Activated CD4-positive, alpha-beta T cell treated with anti-CD3 and anti-CD28 coated beads, Interleukin-2, amount 10 ng/mL, durations not matched to agents 7 days and 5 days (primary cell): Measurements from ENCODE around the gene USP6. TPM values are rescaled to one million over a fixed set of nuclear protein-coding genes. Genes with fewer than 3 reads are reported as not detected.
"Not testable (repeated sequence)": the region's sequence is repeated elsewhere in the genome, so short reads cannot be mapped to it uniquely, and the experiment has no call there.

ENCODE experiments used
- CTCF ChIA-PET: fragments of 350-600 bp; sonication (Branson Sonifier 250); formaldehyde crosslinking; loops from one replicate; lab custom pipeline; 2021; ENCODE audit warnings: antibody characterized with exemption; lab: Charles Lee
- POLR2A ChIA-PET: fragments of 350-600 bp; sonication (Branson Sonifier 250); formaldehyde crosslinking; loops from one replicate; lab custom pipeline; 2021; ENCODE audit warnings: antibody characterized with exemption; lab: Charles Lee
- DNase-seq: peaks from one replicate; pipeline ENCODE4 v3.0.0-alpha.2; 2020
- H3K27ac Mint-ChIP-seq: one replicate; pipeline ENCODE4 v1.8.0; 2021; ENCODE audit warnings: mild to moderate bottlenecking, moderate library complexity, mixed read lengths
- H3K27me3 Mint-ChIP-seq: one replicate; pipeline ENCODE4 v1.8.0; 2021; ENCODE audit warnings: mixed read lengths
- H3K36me3 Mint-ChIP-seq: one replicate; pipeline ENCODE4 v1.8.0; 2021; ENCODE audit warnings: low read depth, mixed read lengths
- H3K4me1 Mint-ChIP-seq: one replicate; pipeline ENCODE4 v1.8.0; 2021; ENCODE audit warnings: mixed read lengths
- H3K4me3 Mint-ChIP-seq: one replicate; pipeline ENCODE4 v1.8.0; 2021; ENCODE audit warnings: mild to moderate bottlenecking, moderate library complexity, mixed read lengths
- H3K9me3 Mint-ChIP-seq: one replicate; pipeline ENCODE4 v1.8.0; 2021; ENCODE audit warnings: mixed read lengths
- total RNA-seq, 2 experiments: library from RNA; stranded (reverse); gene quantifications; one replicate each; pipeline ENCODE4 v1.2.3, GENCODE V29; 2021

The USP6 gene
- total RNA-seq, 2 experiments from 2014 or later = 0.05 to 0.06 TPM

GRCh38 chr17:5124125-5124760 is 8.4 kb downstream of the USP6 start:
- H3K9me3 Mint-ChIP-seq, H3K4me1 Mint-ChIP-seq, POLR2A ChIA-PET, DNase-seq, H3K27ac Mint-ChIP-seq, CTCF ChIA-PET, H3K36me3 Mint-ChIP-seq, H3K4me3 Mint-ChIP-seq: not testable (repeated sequence)
- peaks cover 30% of the 10 kb centered on the region for H3K27me3 Mint-ChIP-seq

GRCh38 chr17:5124896-5125295 is 9.1 kb downstream of the USP6 start:
- H3K27ac Mint-ChIP-seq, CTCF ChIA-PET, H3K9me3 Mint-ChIP-seq, H3K4me1 Mint-ChIP-seq, POLR2A ChIA-PET, DNase-seq, H3K36me3 Mint-ChIP-seq, H3K4me3 Mint-ChIP-seq: not testable (repeated sequence)
- H3K27me3 Mint-ChIP-seq = peaks cover 30% of the 10 kb centered on the region

DNA sequence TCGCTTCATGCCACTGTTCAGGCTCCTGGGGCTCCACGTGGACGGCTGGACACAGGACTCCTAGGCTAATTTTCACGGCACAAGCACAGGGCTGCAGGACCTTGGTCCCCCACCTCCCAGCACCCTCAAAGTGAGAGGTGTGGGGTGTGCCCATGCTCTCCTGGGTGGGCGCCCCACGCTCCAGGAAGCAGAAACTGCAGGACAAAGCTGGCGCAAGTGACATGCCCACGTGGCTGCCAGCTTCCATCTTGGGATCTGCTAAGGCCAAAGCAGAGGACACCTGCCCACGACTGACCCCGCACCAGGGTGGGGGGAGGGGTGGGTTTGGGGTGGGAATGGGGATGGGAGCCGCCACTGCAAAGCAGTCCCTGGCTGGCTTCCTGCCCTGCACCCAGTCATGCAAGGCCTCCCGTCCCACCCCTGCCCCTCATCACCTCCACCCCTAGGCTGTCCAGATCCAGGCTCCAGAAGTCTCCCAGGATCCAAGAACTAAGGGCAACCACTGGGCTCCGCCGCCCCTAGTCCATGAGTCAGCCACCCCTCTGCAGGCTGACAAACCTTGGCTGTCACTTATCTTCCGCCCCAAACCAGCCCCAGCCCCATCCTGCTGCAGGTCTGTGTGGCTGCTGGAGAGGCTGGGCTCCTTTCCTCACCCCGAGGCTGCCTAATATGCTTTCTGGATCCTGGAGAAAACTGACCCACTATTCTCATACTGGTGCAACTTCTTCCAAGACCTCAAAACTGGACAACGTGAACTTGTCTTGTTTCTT is 11.1 kb downstream of the USP6 start:
- Mint-ChIP-seq H3K9me3 (no peaks in the 10 kb centered on the region), H3K4me1 (peaks cover 2% of the 10 kb centered on the region), H3K36me3 (no peaks in the 10 kb centered on the region), H3K27ac (no peak overlapping the region), H3K27me3 (peaks cover 21% of the 10 kb centered on the region), H3K4me3 (no peak overlapping the region)
- ChIA-PET POLR2A (no interaction called here), CTCF (interaction anchor here (0.6 kb wide), 1 partner anchor 59 kb away, joined by 4 read pairs; no protein-coding TSS in a partner anchor)
- peak; percentile 4 for DNase-seq

GRCh38 chr17:5127910-5128309 is 12.1 kb downstream of the USP6 start:
- Mint-ChIP-seq H3K4me3 (no peak overlapping the region), H3K4me1 (no peaks in the 10 kb centered on the region), H3K27me3 (peaks cover 15% of the 10 kb centered on the region), H3K36me3 (no peaks in the 10 kb centered on the region), H3K9me3 (no peaks in the 10 kb centered on the region), H3K27ac (no peak overlapping the region)
- POLR2A ChIA-PET = no interaction called here
- CTCF ChIA-PET = interaction anchor here (1.4 kb wide), 1 partner anchor 11 kb away, joined by 3 read pairs; the partner anchor contains the start of gene USP6
- DNase-seq = peak; percentile 1

GRCh38 chr17:5128387-5128786 is 12.6 kb downstream of the USP6 start:
- H3K4me1 Mint-ChIP-seq, POLR2A ChIA-PET: not testable (repeated sequence)

DNA sequence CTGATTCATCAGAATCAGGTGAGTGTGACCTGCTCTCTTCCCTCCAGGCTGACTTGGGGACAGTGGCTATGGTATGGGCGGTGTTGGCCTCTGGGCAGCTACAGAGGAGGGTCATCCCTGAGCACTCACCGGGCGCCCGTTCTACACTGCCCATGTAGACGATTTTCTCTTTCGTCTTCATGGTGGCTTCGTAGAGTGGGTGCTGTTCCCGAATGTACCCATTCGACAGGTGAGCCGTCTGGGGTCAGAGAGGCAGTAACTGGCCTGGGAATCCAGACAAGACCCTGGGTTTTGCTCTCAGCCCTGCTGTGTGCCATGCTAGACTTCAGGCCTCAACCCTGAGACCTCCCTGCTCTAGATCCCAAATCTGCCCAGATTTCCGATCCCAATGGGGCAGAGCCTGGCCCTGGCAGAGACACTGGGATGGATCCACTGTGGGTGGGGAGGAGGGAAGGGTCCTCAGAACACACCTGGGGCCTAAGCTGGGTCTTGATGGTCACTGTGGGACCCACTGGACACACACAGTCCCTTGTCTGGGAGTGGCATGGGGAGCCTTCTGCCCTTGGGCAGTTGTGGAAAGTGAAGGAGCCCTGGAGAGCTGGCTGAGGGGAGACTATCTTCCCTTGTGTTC is 13.2 kb downstream of the USP6 start:
- Mint-ChIP-seq H3K27ac (no peak overlapping the region), H3K27me3 (peaks cover 9% of the 10 kb centered on the region), H3K4me1 (no peaks in the 10 kb centered on the region), H3K36me3 (no peaks in the 10 kb centered on the region), H3K4me3 (no peak overlapping the region), H3K9me3 (no peaks in the 10 kb centered on the region)
- ChIA-PET CTCF (interaction anchor here (1.4 kb wide), 1 partner anchor 13 kb away, joined by 3 read pairs; the partner anchor contains the start of gene USP6), POLR2A (no interaction called here)
- peak; percentile 2 for DNase-seq

More at GRCh38 chr17:5128387-5128786, 12.6 kb downstream of the USP6 start:
- H3K4me3 Mint-ChIP-seq, H3K27ac Mint-ChIP-seq, DNase-seq, H3K9me3 Mint-ChIP-seq, H3K36me3 Mint-ChIP-seq: not testable (repeated sequence)
- peaks cover 15% of the 10 kb centered on the region for H3K27me3 Mint-ChIP-seq
- CTCF ChIA-PET = interaction anchor here (1.4 kb wide), 1 partner anchor 12 kb away, joined by 3 read pairs; the partner anchor contains the start of gene USP6

DNA sequence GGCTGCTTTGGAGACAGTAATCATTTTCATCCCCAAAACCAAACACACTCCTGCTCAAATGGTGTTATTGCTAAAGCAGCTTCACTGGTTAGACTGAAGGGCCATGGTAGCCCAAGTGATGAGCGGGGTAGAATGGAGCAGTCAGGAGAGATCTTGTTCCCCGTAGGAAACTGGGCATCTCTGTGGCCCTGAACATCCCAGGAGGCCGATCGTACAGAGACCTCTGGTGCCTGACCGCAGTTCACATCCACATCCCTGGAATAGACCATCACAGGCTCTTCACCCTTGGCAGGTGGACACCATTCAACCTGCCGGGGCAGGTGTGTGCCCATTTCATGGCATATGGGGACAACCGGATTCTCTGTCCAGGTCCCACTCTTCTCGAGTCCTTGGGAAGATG is 13.9 kb downstream of the USP6 start:
- H3K27ac Mint-ChIP-seq, POLR2A ChIA-PET, H3K9me3 Mint-ChIP-seq: not testable (repeated sequence)

DNA sequence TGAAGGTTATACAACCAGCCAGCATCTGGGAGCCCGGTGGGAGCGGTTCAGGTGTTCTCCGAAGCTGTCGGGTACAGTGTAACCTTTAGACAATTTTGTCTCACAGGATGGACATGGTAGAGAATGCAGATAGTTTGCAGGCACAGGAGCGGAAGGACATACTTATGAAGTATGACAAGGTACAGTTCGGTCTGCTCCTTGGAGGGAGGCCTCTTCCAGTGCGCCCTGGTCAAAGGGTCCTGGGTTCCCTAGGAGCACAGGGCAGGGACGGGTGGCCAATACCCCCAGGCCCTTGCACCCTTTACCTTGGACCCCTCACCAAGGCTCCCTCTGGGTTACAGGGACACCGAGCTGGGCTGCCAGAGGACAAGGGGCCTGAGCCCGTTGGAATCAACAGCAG is 14.4 kb downstream of the USP6 start:
- H3K9me3 Mint-ChIP-seq, H3K36me3 Mint-ChIP-seq, POLR2A ChIA-PET, CTCF ChIA-PET, H3K4me1 Mint-ChIP-seq, H3K27ac Mint-ChIP-seq, H3K27me3 Mint-ChIP-seq, H3K4me3 Mint-ChIP-seq: not testable (repeated sequence)
- DNase-seq = peak; percentile 1

More for the DNA sequence above, 13.9 kb downstream of the USP6 start:
- DNase-seq = peak; percentile 3
- H3K4me1 Mint-ChIP-seq, H3K36me3 Mint-ChIP-seq, H3K4me3 Mint-ChIP-seq, CTCF ChIA-PET, H3K27me3 Mint-ChIP-seq: not testable (repeated sequence)

GRCh38 chr17:5130687-5131086 is 14.9 kb downstream of the USP6 start:
- H3K9me3 Mint-ChIP-seq, CTCF ChIA-PET: not testable (repeated sequence)

DNA sequence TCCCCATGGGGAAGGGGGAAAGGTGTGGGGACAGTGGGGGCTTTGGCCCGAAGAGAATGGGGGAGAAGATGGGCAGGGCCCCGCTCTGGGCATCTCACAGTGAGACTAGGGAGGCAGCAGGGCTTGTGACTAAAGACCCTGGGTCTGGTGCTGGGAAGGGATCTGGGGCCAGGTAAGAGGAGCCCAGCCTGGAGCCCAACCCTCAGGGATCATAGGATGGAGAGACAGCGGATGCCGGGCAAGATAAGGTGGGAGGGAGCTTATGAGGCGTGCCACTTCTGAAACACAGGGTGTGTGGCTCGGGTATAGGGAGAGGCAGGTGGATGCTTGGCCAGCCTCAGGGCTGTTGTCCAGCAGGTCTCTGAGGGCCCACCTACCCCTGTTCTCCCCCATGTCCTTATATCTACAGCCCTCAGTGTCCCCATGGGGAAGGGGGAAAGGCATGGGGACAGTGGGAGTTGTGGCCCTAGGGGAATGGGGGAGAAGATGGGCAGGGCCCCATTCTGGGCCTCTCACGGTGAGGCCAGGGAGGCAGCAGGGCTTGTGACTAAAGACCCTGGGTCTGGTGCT is 15.4 kb downstream of the USP6 start:
- H3K9me3 Mint-ChIP-seq = no peaks in the 10 kb centered on the region
- H3K27me3 Mint-ChIP-seq = no peaks in the 10 kb centered on the region
- no peaks in the 10 kb centered on the region for H3K36me3 Mint-ChIP-seq
- no peaks in the 10 kb centered on the region for H3K4me1 Mint-ChIP-seq
- ChIA-PET CTCF (no interaction called here), POLR2A (no interaction called here)
- no peak overlapping the region for H3K4me3 Mint-ChIP-seq
- no peak overlapping the region for H3K27ac Mint-ChIP-seq
- no peak for DNase-seq

More at GRCh38 chr17:5130687-5131086, 14.9 kb downstream of the USP6 start:
- H3K27ac Mint-ChIP-seq, POLR2A ChIA-PET, H3K4me3 Mint-ChIP-seq, H3K36me3 Mint-ChIP-seq, H3K27me3 Mint-ChIP-seq, H3K4me1 Mint-ChIP-seq: not testable (repeated sequence)
- peak; percentile 1 for DNase-seq

DNA sequence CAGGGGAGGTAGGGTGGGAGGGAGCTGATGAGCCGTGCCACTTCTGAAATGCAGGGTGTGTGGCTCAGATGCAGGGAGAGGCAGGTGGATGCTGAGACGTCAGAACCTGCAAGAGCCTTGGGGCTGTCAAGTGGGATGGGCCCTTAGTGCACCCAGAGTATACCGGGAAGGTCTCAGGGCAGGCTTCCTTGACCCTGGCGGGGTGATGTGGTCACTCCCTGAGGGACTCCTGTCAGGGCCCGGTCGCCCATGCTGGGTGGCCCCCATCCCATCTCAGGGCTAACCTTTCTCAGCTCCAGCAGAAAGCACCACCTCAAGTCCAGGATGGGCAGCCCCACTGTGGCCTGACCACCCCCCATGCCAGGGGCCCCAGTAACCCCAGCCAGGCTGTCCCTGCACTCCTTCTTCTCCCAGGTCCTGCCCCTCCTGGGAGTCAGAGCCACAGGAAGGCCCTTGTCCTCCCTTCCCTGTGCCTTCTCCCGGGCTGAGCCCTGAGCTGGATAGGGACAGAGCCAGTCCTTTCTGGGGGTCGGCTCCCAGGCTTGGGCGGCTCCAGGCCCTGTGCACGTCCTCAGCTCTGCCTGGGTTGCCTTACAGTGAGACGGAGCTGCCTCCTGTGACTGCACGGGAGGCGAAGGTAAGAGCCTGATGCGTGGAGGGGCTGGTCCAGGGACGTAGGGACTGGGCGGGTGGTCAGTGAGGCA is 16.1 kb downstream of the USP6 start:
- H3K27ac Mint-ChIP-seq, H3K27me3 Mint-ChIP-seq, H3K9me3 Mint-ChIP-seq, H3K4me1 Mint-ChIP-seq, H3K4me3 Mint-ChIP-seq, DNase-seq, H3K36me3 Mint-ChIP-seq, POLR2A ChIA-PET, CTCF ChIA-PET: not testable (repeated sequence)

DNA sequence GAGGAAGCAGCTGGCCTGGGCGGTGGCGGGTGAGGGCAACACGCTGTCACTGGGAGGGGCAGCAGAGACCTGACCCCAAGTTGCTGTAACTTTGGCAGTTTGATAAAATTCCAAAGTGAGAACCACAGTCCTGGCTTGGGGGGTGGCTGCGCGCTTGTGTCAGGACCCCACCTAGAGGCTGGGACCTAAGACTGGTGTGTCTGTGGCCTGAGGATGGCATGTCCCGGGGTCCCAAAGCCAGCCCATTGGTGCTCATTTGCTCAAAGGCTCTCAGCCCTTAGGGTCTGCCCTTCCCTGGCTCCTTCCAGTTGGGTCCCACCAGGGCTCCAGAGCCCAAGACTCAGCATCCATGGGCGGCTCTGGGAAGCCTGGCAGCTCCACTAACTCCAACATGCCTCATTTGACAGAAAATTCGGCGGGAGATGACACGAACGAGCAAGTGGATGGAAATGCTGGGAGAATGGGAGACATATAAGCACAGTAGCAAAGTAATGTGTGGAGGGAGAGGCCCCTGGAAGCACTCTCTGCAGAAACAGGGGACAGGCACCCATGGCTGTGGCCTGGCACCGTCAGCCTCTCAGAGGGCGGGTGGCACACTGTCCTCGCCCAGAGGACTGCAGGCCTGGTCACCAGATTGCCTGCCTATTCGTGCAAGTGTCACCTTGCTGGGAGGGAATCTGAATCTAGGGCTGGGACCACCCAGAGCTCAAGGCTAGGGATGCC is 16.8 kb downstream of the USP6 start:
- H3K4me1 Mint-ChIP-seq, H3K27me3 Mint-ChIP-seq, CTCF ChIA-PET, H3K27ac Mint-ChIP-seq, H3K9me3 Mint-ChIP-seq, H3K4me3 Mint-ChIP-seq, DNase-seq, H3K36me3 Mint-ChIP-seq, POLR2A ChIA-PET: not testable (repeated sequence)
